Common myeloid progenitor, CD34-positive (primary cell): ENCODE results near the gene DVL1.

Source experiments
- CTCF ChIA-PET: fragments of 350-600 bp; sonication (Branson Sonifier 250); formaldehyde crosslinking; loops from one replicate; lab custom pipeline; 2021; ENCODE audit warnings: antibody characterized with exemption; lab: Charles Lee
- POLR2A ChIA-PET: fragments of 350-600 bp; sonication (Branson Sonifier 250); formaldehyde crosslinking; loops from one replicate; lab custom pipeline; 2021; ENCODE audit warnings: antibody characterized with exemption; lab: Charles Lee
- DNase-seq, 3 donors: peaks; one replicate each; pipeline versions ENCODE4 v3.0.0 to v3.0.0-alpha.2; 2013
- H3K27ac ChIP-seq, 2 experiments: 1 replicate in 1 of 2; 2 replicates in 1 of 2; pipeline ENCODE4 v1.7.0; 2013; ENCODE audit warnings: inconsistent platforms in 2 of 2, low read length in 2 of 2, mild to moderate bottlenecking in 2 of 2, low read depth in 1 of 2, moderate library complexity in 1 of 2; ENCODE audit not compliant: severe bottlenecking in 2 of 2, insufficient read depth in 1 of 2, poor library complexity in 1 of 2
- H3K27me3 ChIP-seq, 5 experiments: replicated peaks in 2 of 5; 1 replicate in 3 of 5; 2 replicates in 2 of 5; pipeline versions ENCODE4 v1.6.1 to v1.7.0; 2013; ENCODE audit warnings: low read length in 4 of 5, mild to moderate bottlenecking in 2 of 5, moderate library complexity in 2 of 5, inconsistent platforms in 1 of 5; ENCODE audit not compliant: insufficient read depth in 5 of 5, control insufficient read depth in 4 of 5
- H3K36me3 ChIP-seq, 4 experiments: 1 replicate in 2 of 4; 2 replicates in 2 of 4; pipeline versions ENCODE4 v1.6.1 to v1.7.0; 2013; ENCODE audit warnings: low read length in 3 of 4, control low read depth in 1 of 4, mild to moderate bottlenecking in 1 of 4; ENCODE audit not compliant: control insufficient read depth in 4 of 4, insufficient read depth in 4 of 4
- H3K4me1 ChIP-seq, 4 experiments: 1 replicate in 3 of 4; 2 replicates in 1 of 4; pipeline versions ENCODE4 v1.6.1 to v1.7.1; 2013; ENCODE audit warnings: low read length in 3 of 4, mild to moderate bottlenecking in 3 of 4, control low read depth in 1 of 4, inconsistent platforms in 1 of 4, moderate library complexity in 1 of 4; ENCODE audit not compliant: control insufficient read depth in 4 of 4, insufficient read depth in 4 of 4; ENCODE audit errors: control extremely low read depth in 1 of 4
- H3K4me3 ChIP-seq, 7 experiments: 1 replicate in 4 of 7; 2 replicates in 3 of 7; pipeline versions ENCODE4 v1.5.1 to v1.7.0; 2013; ENCODE audit warnings: mild to moderate bottlenecking in 7 of 7, low read length in 6 of 7, moderate library complexity in 6 of 7, inconsistent platforms in 2 of 7, low read depth in 2 of 7, control low read depth in 1 of 7; ENCODE audit not compliant: insufficient read depth in 4 of 7, control insufficient read depth in 1 of 7; ENCODE audit errors: extremely low read depth in 1 of 7
- H3K9me3 ChIP-seq, 5 experiments: 1 replicate in 4 of 5; 2 replicates in 1 of 5; pipeline versions ENCODE4 v1.6.1 to v1.7.1; 2013; ENCODE audit warnings: low read length in 4 of 5, mild to moderate bottlenecking in 2 of 5, inconsistent platforms in 1 of 5, low read depth in 1 of 5, moderate library complexity in 1 of 5; ENCODE audit not compliant: control insufficient read depth in 4 of 5, insufficient read depth in 2 of 5; ENCODE audit errors: control extremely low read depth in 1 of 5
- WGBS: methylation state at CpG from one replicate; pipeline ENCODE4 v1.1.5; 2013; ENCODE audit not compliant: insufficient coverage; 5-methylcytosine and 5-hydroxymethylcytosine counted together

Gene DVL1

GRCh38 chr1:1373815-1374588 is 24.8 kb upstream of the DVL1 start:
- 63% methylated on average over 52 of the region's 52 CpGs for WGBS
- Histone ChIP-seq H3K36me3 (peaks cover 0 to 19% (median 5%) of the 10 kb centered on the region in 4 experiments), H3K4me1 (peaks cover 0 to 47% (median 40%) of the 10 kb centered on the region in 4 experiments), H3K9me3 (no peaks in the 10 kb centered on the region), H3K4me3 (peak overlapping the region; percentile 77 to 97 (median 90)), H3K27ac (peak overlapping the region in 1 of 2 experiments; percentile 91), H3K27me3 (peaks cover 0 to 12% (median 0%) of the 10 kb centered on the region in 5 experiments)
- DNase-seq = no peak
- ChIA-PET CTCF (interaction anchor here (0.6 to 1.6 kb wide), 4 partner anchors 9 to 60 kb away, joined by 3 to 5 read pairs (median 4); no protein-coding TSS in a partner anchor), POLR2A (no interaction called here)

- no peak overlapping the region for H3K27ac ChIP-seq
- H3K36me3 ChIP-seq = peaks cover 0 to 19% (median 5%) of the 10 kb centered on the region in 4 experiments
- no peaks in the 10 kb centered on the region for H3K9me3 ChIP-seq
- ChIA-PET POLR2A (no interaction called here), CTCF (interaction anchor here (0.8 to 3.7 kb wide), 11 partner anchors 13 to 104 kb away, joined by 3 to 27 read pairs (median 5); partner anchors contain the start of gene CCNL2)
- H3K27me3 ChIP-seq = peaks cover 0 to 13% (median 0%) of the 10 kb centered on the region in 5 experiments
- H3K4me1 ChIP-seq = peaks cover 0 to 47% (median 40%) of the 10 kb centered on the region in 4 experiments
- peak overlapping the region in 2 of 7 experiments; percentile 90 to 94 for H3K4me3 ChIP-seq
- WGBS = 94% methylated on average over 22 of the region's 26 CpGs
- DNase-seq = no peak
These were observed 24.0 kb upstream of the DVL1 start for GRCh38 chr1:1373051-1373814.

GRCh38 chr1:1371746-1372711 is 22.8 kb upstream of the DVL1 start:
- CTCF ChIA-PET = interaction anchor here (0.6 to 3.7 kb wide), 17 partner anchors 10 to 105 kb away, joined by 3 to 27 read pairs (median 4); partner anchors contain the start of genes CCNL2 and MXRA8
- H3K27ac ChIP-seq = no peak overlapping the region
- H3K27me3 ChIP-seq = peaks cover 0 to 19% (median 0%) of the 10 kb centered on the region in 5 experiments
- POLR2A ChIA-PET = no interaction called here
- peaks cover 0 to 5% (median 2%) of the 10 kb centered on the region in 5 experiments for H3K9me3 ChIP-seq
- H3K4me1 ChIP-seq = peaks cover 0 to 47% (median 40%) of the 10 kb centered on the region in 4 experiments
- 38% methylated on average over 19 of the region's 26 CpGs for WGBS
- peak overlapping the region in 3 of 7 experiments; percentile 11 to 32 (median 19) for H3K4me3 ChIP-seq
- peaks cover 0 to 19% (median 5%) of the 10 kb centered on the region in 4 experiments for H3K36me3 ChIP-seq
- DNase-seq = peak; percentile 43 to 61 (median 54)

- H3K4me1 ChIP-seq = peaks cover 0 to 45% (median 39%) of the 10 kb centered on the region in 4 experiments
- H3K36me3 ChIP-seq = peaks cover 0 to 16% (median 5%) of the 10 kb centered on the region in 4 experiments
- no peak overlapping the region for H3K27ac ChIP-seq
- ChIA-PET CTCF (interaction anchor here (0.6 to 3.7 kb wide), 13 partner anchors 10 to 62 kb away, joined by 3 to 27 read pairs (median 4); partner anchors contain the start of genes CCNL2 and MXRA8), POLR2A (interaction anchor here (1.0 kb wide), 1 partner anchor 17 kb away, joined by 3 read pairs; no protein-coding TSS in a partner anchor)
- 6% methylated on average over 11 of the region's 12 CpGs for WGBS
- peaks cover 0 to 22% (median 0%) of the 10 kb centered on the region in 5 experiments for H3K27me3 ChIP-seq
- DNase-seq = peak; percentile 78 to 87 (median 85)
- peaks cover 0 to 11% (median 2%) of the 10 kb centered on the region in 5 experiments for H3K9me3 ChIP-seq
- H3K4me3 ChIP-seq = peak overlapping the region in 1 of 7 experiments; percentile 11
These were observed 22.1 kb upstream of the DVL1 start for GRCh38 chr1:1371364-1371745.

GRCh38 chr1:1370771-1371300 is 21.6 kb upstream of the DVL1 start:
- peaks cover 0 to 23% (median 0%) of the 10 kb centered on the region in 5 experiments for H3K27me3 ChIP-seq
- 86% methylated on average over 9 of the region's 16 CpGs for WGBS
- H3K36me3 ChIP-seq = peaks cover 0 to 16% (median 5%) of the 10 kb centered on the region in 4 experiments
- H3K4me1 ChIP-seq = peaks cover 0 to 39% (median 34%) of the 10 kb centered on the region in 4 experiments
- no peak for DNase-seq
- peaks cover 0 to 15% (median 2%) of the 10 kb centered on the region in 5 experiments for H3K9me3 ChIP-seq
- H3K27ac ChIP-seq = no peak overlapping the region
- POLR2A ChIA-PET = interaction anchor here (1.0 kb wide), 1 partner anchor 17 kb away, joined by 3 read pairs; no protein-coding TSS in a partner anchor
- CTCF ChIA-PET = interaction anchor here (0.9 to 3.7 kb wide), 9 partner anchors 11 to 58 kb away, joined by 3 to 27 read pairs (median 6); partner anchors contain the start of genes CCNL2 and MXRA8
- H3K4me3 ChIP-seq = no peak overlapping the region
